Neural progenitor cell (in vitro differentiated cells): ENCODE measurements around the gene CRY2.

ENCODE experiments used
- CTCF ChIP-seq: fragments of 200-600 bp; sonication (generic); IDR thresholded peaks from 2 replicates; pipeline ENCODE4 v1.5.1; 2017; ENCODE audit warnings: antibody characterized with exemption, mild to moderate bottlenecking
- EZH2 ChIP-seq: fragments of 200-600 bp; sonication (generic); IDR thresholded peaks from 2 replicates; pipeline ENCODE4 v1.6.1; 2017; ENCODE audit warnings: antibody characterized with exemption, mild to moderate bottlenecking, moderate library complexity
- EZH2phosphoT487 ChIP-seq: fragments of 200-600 bp; sonication (generic); IDR thresholded peaks from 2 replicates; pipeline ENCODE4 v1.6.1; 2017; ENCODE audit warnings: antibody characterized with exemption

- no peak for TF ChIP-seq EZH2phosphoT487
- no peak for TF ChIP-seq CTCF
- TF ChIP-seq EZH2, result no peak
Observed at GRCh38 chr11:45871638-45872037, 24.4 kb downstream of the CRY2 start.
